Aorta (tissue), 5 donors: Measurements from ENCODE around the gene RTKN2. TPM values are rescaled to one million over a fixed set of nuclear protein-coding genes. Genes with fewer than 3 reads are reported as not detected.

Source experiments
- ATAC-seq: fragments of 200-7000 bp; cut with Tn5 transposase; one replicate; pipeline ENCODE4 v1.9.1; 2022; ENCODE audit warnings: moderate library complexity; ENCODE audit not compliant: low FRiP score
- DNase-seq, 2 donors: peaks; one replicate each; pipeline ENCODE4 v3.0.0-alpha.2; 2020
- H3K27ac ChIP-seq, 2 donors: one replicate each; pipeline ENCODE4 v1.5.1; 2013; ENCODE audit warnings: low read length in 2 of 2, mild to moderate bottlenecking in 2 of 2, moderate library complexity in 2 of 2, control low read depth in 1 of 2, inconsistent platforms in 1 of 2, low read depth in 1 of 2
- H3K27me3 ChIP-seq, 2 donors: one replicate each; pipeline ENCODE4 v1.6.1; 2013; ENCODE audit warnings: control low read depth in 1 of 2, low read length in 1 of 2, mild to moderate bottlenecking in 1 of 2, moderate library complexity in 1 of 2; ENCODE audit not compliant: insufficient read depth in 2 of 2, control insufficient read depth in 1 of 2
- H3K36me3 ChIP-seq, 2 donors: one replicate each; pipeline ENCODE4 v1.6.1; 2013; ENCODE audit warnings: control low read depth in 1 of 2, low read length in 1 of 2, mild to moderate bottlenecking in 1 of 2; ENCODE audit not compliant: insufficient read depth in 2 of 2, control insufficient read depth in 1 of 2
- H3K4me1 ChIP-seq, 2 donors: one replicate each; pipeline ENCODE4 v1.6.1; 2013; ENCODE audit warnings: low read length in 2 of 2, control low read depth in 1 of 2, mild to moderate bottlenecking in 1 of 2, moderate library complexity in 1 of 2; ENCODE audit not compliant: insufficient read depth in 2 of 2, control insufficient read depth in 1 of 2
- H3K4me3 ChIP-seq, 2 donors: one replicate each; pipeline ENCODE4 v1.5.1; 2013; ENCODE audit warnings: low read length in 2 of 2, control low read depth in 1 of 2, mild to moderate bottlenecking in 1 of 2
- H3K9me3 ChIP-seq: one replicate; pipeline ENCODE4 v1.6.1; 2013; ENCODE audit warnings: mild to moderate bottlenecking, low read length; ENCODE audit not compliant: control insufficient read depth
- WGBS, 2 donors: extraction: QIAGEN DNeasy Blood & Tissue Kit; methylation state at CpG; one replicate each; pipeline ENCODE4 v1.1.7; 2013; 5-methylcytosine and 5-hydroxymethylcytosine counted together
- intact Hi-C, 2 donors: fragments of 100-400 bp; cut with DNase I; formaldehyde crosslinking; loops; one replicate each; pipeline versions ENCODE4 v1.14.2 to v1.15.0; 2022
- polyA plus RNA-seq, 2 donors: library from polyadenylated mRNA; stranded (reverse); fragments of 200-250 nt; gene quantifications; one replicate each; pipeline ENCODE4 v1.2.3, GENCODE V29; 2013
- total RNA-seq, 2 donors: library from RNA; stranded (reverse); fragmentation: NEBNext Ultra II Directional; extraction: Animal tissue kit (Norgen Biotek cat#: 25700); gene quantifications; one replicate each; pipeline ENCODE4 v1.2.1, GENCODE V29; 2021
- donor health status: healthy with polysubstance abuse.
- donor health status: Bipolar disorder and iron deficiency.
- donor health status: DM: no; HTN: no; CAD: no.
- donor health status: DM: no; HTN: no; CAD: no.
- donor health status: DM: yes; HTN: yes; CAD: no.

The RTKN2 gene
- total and polyA plus RNA-seq, 4 donors: 0.13 to 0.31 (median 0.25) TPM

GRCh38 chr10:62266611-62267010 lies 2.0 kb downstream of the RTKN2 start:
- Histone ChIP-seq H3K4me3 (no peak overlapping the region), H3K36me3 (no peaks in the 10 kb centered on the region), H3K27me3 (no peaks in the 10 kb centered on the region), H3K4me1 (peaks cover 0 to 3% of the 10 kb centered on the region in 2 donors), H3K9me3 (no peaks in the 10 kb centered on the region), H3K27ac (no peak overlapping the region)
- 47 to 61% methylated on average over 3 of the region's 3 CpGs for WGBS, 2 donors
- DNase-seq (no peak), ATAC-seq (no peak)
- intact Hi-C loops: no loop called here

DNA sequence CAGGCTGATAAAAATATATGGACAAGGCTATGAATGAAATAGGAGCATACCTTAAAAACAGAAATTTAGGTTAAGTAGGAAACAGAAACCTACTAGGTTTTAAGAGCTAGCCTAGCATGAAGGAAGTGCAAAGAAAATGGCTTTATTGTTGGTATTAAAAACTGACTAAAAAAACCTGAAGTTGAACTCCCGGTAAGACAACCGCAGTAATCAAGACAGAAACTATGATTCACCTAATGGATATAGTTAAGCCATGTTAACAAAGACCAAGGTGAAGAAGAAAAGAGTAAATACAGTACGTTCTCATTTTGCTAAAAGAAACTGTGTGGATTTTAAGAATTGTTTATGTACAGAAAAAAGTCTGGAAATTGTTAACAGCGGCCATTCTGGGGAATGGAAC lies 2.5 kb downstream of the RTKN2 start:
- Histone ChIP-seq H3K4me1 (peaks cover 0 to 3% of the 10 kb centered on the region in 2 donors), H3K9me3 (no peaks in the 10 kb centered on the region), H3K27ac (no peak overlapping the region), H3K36me3 (no peaks in the 10 kb centered on the region), H3K27me3 (no peaks in the 10 kb centered on the region), H3K4me3 (no peak overlapping the region)
- intact Hi-C loops: no loop called here
- ATAC-seq (no peak), DNase-seq (no peak)
- 32 to 38% methylated on average over 4 of the region's 4 CpGs for WGBS, 2 donors

- intact Hi-C loops: no loop called here
- no peak overlapping the region for H3K4me3 ChIP-seq
- H3K9me3 ChIP-seq: no peaks in the 10 kb centered on the region
- H3K27me3 ChIP-seq: no peaks in the 10 kb centered on the region
- 9 to 18% methylated on average over 1 of the region's 1 CpG for WGBS, 2 donors
- DNase-seq (no peak), ATAC-seq (no peak)
- H3K27ac ChIP-seq: no peak overlapping the region
- H3K36me3 ChIP-seq: no peaks in the 10 kb centered on the region
- H3K4me1 ChIP-seq: peaks cover 0 to 3% of the 10 kb centered on the region in 2 donors
Measured at GRCh38 chr10:62264702-62265436, 3.8 kb downstream of the RTKN2 start.

DNA sequence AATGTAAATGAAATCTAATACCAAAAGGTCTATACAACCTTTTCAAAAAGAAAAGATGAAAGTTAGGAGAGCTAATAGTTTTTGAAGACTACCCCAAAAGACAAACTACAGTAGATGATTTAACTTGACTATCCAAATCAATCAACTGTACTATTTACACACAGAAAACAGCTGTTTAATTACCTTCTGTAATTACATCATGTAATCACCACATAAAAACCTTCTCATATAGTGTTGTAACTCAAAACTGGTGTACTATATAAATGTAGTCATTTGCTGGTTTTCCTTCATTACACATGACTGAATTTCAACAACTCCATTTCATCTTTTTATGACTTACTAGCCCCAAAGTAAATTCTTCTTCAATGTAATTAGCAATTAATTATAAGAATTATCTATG lies 4.5 kb downstream of the RTKN2 start:
- H3K9me3 ChIP-seq: no peaks in the 10 kb centered on the region
- peaks cover 0 to 2% of the 10 kb centered on the region in 2 donors for H3K4me1 ChIP-seq
- H3K27me3 ChIP-seq: no peaks in the 10 kb centered on the region
- intact Hi-C loops: no loop called here
- no peak overlapping the region for H3K4me3 ChIP-seq
- H3K27ac ChIP-seq: no peak overlapping the region
- ATAC-seq (no peak), DNase-seq (no peak)
- no peaks in the 10 kb centered on the region for H3K36me3 ChIP-seq

DNA sequence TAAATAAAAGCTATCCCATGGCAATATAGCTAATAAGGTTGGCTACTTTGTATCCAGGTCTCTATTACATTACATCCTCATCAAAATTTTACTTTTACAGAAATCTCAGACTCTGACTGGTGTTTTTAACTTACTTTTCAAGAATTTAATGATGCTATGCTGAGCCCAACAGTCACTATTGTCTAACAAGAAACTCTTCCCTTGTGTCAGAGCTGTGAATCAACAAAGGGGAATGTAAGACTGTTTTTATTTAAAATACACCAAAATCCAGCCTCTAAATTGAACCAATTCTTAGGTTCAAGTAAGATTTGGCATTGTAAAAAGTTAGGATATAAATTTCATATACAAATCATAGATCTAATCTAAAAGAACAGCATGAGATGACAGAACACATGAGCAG lies 7.0 kb downstream of the RTKN2 start:
- H3K9me3 ChIP-seq: no peaks in the 10 kb centered on the region
- no peaks in the 10 kb centered on the region for H3K36me3 ChIP-seq
- H3K4me1 ChIP-seq: no peaks in the 10 kb centered on the region
- ATAC-seq: no peak
- no peak for DNase-seq
- H3K27ac ChIP-seq: no peak overlapping the region
- intact Hi-C loops: no loop called here
- no peaks in the 10 kb centered on the region for H3K27me3 ChIP-seq
- H3K4me3 ChIP-seq: no peak overlapping the region

GRCh38 chr10:62259998-62260397 lies 8.6 kb downstream of the RTKN2 start:
- Histone ChIP-seq H3K36me3 (no peaks in the 10 kb centered on the region), H3K27me3 (no peaks in the 10 kb centered on the region), H3K9me3 (no peaks in the 10 kb centered on the region), H3K27ac (no peak overlapping the region), H3K4me3 (no peak overlapping the region), H3K4me1 (no peaks in the 10 kb centered on the region)
- intact Hi-C loops: no loop called here
- DNase-seq: no peak
- WGBS, 2 donors: 99 to 100% methylated on average over 1 of the region's 1 CpG
- no peak for ATAC-seq

DNA sequence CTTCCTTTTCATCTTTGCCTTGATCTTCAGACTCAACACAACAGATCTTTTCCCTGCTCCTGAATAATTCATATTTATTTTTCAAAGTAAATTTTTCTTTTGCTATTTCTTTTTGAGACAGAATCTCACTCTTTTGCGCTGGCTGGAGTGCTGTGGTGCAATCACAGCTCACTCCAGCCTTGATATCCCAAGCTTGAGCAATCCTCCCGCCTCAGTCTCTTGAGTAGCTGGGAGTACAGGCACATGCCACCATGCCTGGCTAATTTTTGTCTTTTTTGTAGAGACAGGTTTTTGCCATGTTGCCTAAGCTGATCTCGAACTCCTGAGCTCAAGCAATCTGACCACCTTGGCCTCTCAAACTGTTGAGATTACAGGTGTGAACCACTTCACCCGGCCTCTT lies 9.2 kb downstream of the RTKN2 start:
- H3K36me3 ChIP-seq: no peaks in the 10 kb centered on the region
- DNase-seq: no peak
- 73% methylated on average over 4 of the region's 4 CpGs for WGBS, 2 donors
- intact Hi-C loops: no loop called here
- H3K4me1 ChIP-seq: no peaks in the 10 kb centered on the region
- H3K27me3 ChIP-seq: no peaks in the 10 kb centered on the region
- H3K9me3 ChIP-seq: no peaks in the 10 kb centered on the region
- no peak overlapping the region for H3K4me3 ChIP-seq
- H3K27ac ChIP-seq: no peak overlapping the region
- ATAC-seq: no peak

DNA sequence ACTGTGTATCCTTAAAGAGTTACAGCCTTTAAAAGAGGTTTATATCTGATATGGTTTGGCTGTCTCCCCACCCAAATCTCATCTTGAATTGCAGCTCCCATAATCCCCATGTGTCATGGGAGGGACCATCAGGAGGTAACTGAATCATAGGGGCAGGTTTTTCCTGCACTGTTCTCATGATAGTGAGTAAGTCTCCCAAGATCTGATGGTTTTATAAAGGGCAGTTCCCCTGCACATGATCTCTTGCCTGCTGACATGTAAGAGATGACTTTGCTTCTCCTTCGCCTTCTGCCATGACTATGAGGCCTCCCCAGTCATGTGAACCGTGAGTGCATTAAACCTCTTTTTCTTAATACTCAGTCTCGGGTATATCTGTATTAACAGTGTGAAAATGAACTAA lies 9.7 kb downstream of the RTKN2 start:
- intact Hi-C loops: no loop called here
- H3K4me3 ChIP-seq: no peak overlapping the region
- ATAC-seq (no peak), DNase-seq (no peak)
- 96 to 97% methylated on average over 3 of the region's 3 CpGs for WGBS, 2 donors
- no peak overlapping the region for H3K27ac ChIP-seq
- no peaks in the 10 kb centered on the region for H3K27me3 ChIP-seq
- H3K36me3 ChIP-seq: no peaks in the 10 kb centered on the region
- H3K4me1 ChIP-seq: no peaks in the 10 kb centered on the region
- H3K9me3 ChIP-seq: no peaks in the 10 kb centered on the region

DNA sequence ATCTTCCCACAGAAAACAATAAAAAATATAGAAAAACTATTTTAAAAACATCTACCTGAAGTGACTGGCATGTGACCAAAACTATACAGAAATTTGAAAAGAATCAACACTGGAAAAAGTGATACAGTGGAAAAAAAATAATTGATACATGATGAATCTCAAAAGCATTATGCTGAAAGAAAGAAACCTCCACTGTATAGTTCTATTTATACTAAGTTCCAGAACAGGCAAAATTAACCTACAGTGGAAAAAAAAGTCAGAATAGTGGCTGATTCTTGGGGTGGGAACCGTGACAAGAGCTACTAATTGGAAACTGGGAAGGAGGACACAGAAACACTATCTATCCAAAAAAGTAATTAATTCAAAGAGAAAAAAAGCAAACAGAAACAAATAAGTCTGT lies 14.9 kb downstream of the RTKN2 start:
- no peaks in the 10 kb centered on the region for H3K4me1 ChIP-seq
- no peak overlapping the region for H3K27ac ChIP-seq
- WGBS, 2 donors: 88 to 90% methylated on average over 1 of the region's 1 CpG
- H3K4me3 ChIP-seq: no peak overlapping the region
- DNase-seq (no peak), ATAC-seq (no peak)
- no peaks in the 10 kb centered on the region for H3K36me3 ChIP-seq
- intact Hi-C loops: no loop called here
- no peaks in the 10 kb centered on the region for H3K9me3 ChIP-seq
- H3K27me3 ChIP-seq: no peaks in the 10 kb centered on the region
